T-helper 17 cell (primary cell): ENCODE data around the gene NAT9. TPM values are rescaled to one million over a fixed set of nuclear protein-coding genes. Genes with fewer than 3 reads are reported as not detected.

Source experiments
- ATAC-seq: fragments of 150-1000 bp; cut with Tn5 transposase; 2 replicates; pipeline ENCODE4 v1.10.0; 2021; ENCODE audit warnings: mild to moderate bottlenecking, moderate library complexity
- DNase-seq, 3 donors: peaks; one replicate each; pipeline versions ENCODE4 v3.0.0 to v3.0.0-alpha.2; 2020 to 2021
- H3K9me3 ChIP-seq: one replicate; pipeline ENCODE4 v1.7.0; 2013; ENCODE audit warnings: low read length, mild to moderate bottlenecking; ENCODE audit not compliant: control insufficient read depth, poor library complexity, severe bottlenecking
- H3K27ac Mint-ChIP-seq: one replicate; pipeline ENCODE4 v1.8.0; 2022; ENCODE audit warnings: mild to moderate bottlenecking, moderate library complexity, mixed read lengths
- H3K27me3 Mint-ChIP-seq: one replicate; pipeline ENCODE4 v1.8.0; 2022; ENCODE audit warnings: mixed read lengths
- H3K36me3 Mint-ChIP-seq: one replicate; pipeline ENCODE4 v1.8.0; 2022; ENCODE audit warnings: low read depth, mixed read lengths
- H3K4me1 Mint-ChIP-seq: one replicate; pipeline ENCODE4 v1.8.0; 2022; ENCODE audit warnings: mild to moderate bottlenecking, mixed read lengths
- H3K4me3 Mint-ChIP-seq: one replicate; pipeline ENCODE4 v1.8.0; 2022; ENCODE audit warnings: mild to moderate bottlenecking, moderate library complexity, mixed read lengths
- total RNA-seq, 4 donors: library from RNA in 2 of 4; stranded (reverse) in 2 of 4; gene quantifications; one replicate each; pipeline ENCODE4 v1.2.3 and lab custom pipeline; 2022 to 2026

NAT9 gene
- total RNA-seq, 2 donors from 2014 or later: 32.3 to 32.8 TPM

DNA sequence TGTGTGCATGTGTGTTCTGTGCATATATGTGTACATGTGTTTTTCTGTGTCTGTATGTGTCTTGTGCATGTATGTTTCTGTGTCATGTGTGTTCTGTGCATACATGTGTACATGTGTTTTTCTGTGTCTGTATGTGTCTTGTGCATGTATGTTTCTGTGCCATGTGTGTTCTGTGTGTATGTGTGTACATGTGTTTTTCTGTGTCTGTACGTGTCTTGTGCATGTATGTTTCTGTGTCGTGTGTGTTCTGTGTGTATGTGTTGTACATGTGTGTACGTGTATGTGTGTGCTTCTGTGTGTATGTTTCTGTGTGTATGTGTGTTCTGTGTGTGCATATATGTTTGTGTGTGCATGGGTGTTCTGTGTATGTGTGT lies 47.5 kb downstream of the NAT9 start:
- no peak for DNase-seq
- ATAC-seq: no peak
- no peak overlapping the region for H3K4me3 Mint-ChIP-seq
- no peak overlapping the region for H3K27ac Mint-ChIP-seq
- H3K9me3 ChIP-seq: no peaks in the 10 kb centered on the region
- H3K27me3 Mint-ChIP-seq: no peaks in the 10 kb centered on the region
- H3K4me1 Mint-ChIP-seq: peaks cover 15% of the 10 kb centered on the region
- no peaks in the 10 kb centered on the region for H3K36me3 Mint-ChIP-seq

DNA sequence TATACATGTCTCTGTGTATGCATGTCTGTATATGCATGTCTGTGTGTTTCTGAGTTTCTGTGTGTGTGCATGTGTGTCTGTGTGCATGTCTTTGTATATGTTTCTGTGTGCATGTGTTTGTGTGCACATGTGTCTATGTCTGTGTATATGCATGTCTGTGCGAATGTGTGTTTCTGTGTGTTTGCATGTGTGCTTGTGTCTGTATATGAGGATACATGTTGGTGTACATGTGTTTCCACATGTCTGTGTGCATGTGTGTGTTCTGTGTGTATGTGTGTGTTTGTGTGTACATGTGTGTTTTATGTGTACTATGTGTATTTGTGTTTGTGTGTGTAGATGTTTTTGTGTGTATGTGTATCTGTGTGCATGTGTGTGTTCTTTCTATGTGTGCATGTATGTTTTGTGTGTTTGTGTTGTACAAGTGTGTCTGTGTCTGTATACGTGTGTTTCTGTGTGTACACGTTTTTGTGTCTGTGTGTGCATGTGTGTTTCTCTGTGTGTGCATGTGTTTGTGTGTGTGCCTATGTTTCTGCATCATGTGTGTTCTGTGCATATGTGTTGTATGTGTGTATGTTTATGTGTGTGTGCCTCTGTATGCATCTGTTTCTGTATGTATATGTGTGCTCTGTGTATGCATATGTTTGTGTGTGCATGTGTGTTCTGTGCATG lies 48.0 kb downstream of the NAT9 start:
- Mint-ChIP-seq H3K4me1 (peaks cover 15% of the 10 kb centered on the region), H3K27me3 (no peaks in the 10 kb centered on the region), H3K4me3 (no peak overlapping the region), H3K36me3 (no peaks in the 10 kb centered on the region), H3K27ac (no peak overlapping the region)
- no peaks in the 10 kb centered on the region for H3K9me3 ChIP-seq
- ATAC-seq (no peak), DNase-seq (no peak)

GRCh38 chr17:74725111-74725510 lies 51.0 kb downstream of the NAT9 start:
- no peak for DNase-seq

DNA sequence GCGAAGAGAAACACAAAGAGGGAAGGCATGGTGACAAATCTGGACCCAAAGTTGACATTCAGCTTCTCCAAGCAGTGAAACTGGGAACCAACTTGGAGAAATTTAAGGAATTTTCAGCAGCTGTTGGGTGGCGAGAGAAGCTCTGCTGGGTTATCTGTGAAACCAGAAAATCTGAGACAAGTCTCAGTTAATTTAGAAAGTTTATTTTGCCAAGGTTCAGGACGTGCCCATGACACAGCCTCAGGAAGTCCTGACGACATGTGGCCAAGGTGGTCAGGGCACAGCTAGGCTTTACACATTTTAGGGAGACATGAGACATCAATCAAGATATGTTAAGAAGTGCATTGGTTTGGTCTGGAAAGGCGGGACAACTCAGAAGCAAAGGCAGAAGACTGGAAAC lies 52.3 kb downstream of the NAT9 start:
- Mint-ChIP-seq H3K27me3 (peaks cover 4% of the 10 kb centered on the region), H3K36me3 (no peaks in the 10 kb centered on the region), H3K4me3 (no peak overlapping the region), H3K4me1 (peaks cover 3% of the 10 kb centered on the region), H3K27ac (no peak overlapping the region)
- DNase-seq (no peak), ATAC-seq (no peak)
- no peaks in the 10 kb centered on the region for H3K9me3 ChIP-seq

More at GRCh38 chr17:74725111-74725510, 51.0 kb downstream of the NAT9 start:
- H3K4me3 Mint-ChIP-seq: no peak overlapping the region
- no peaks in the 10 kb centered on the region for H3K9me3 ChIP-seq
- H3K27me3 Mint-ChIP-seq: peaks cover 4% of the 10 kb centered on the region
- H3K36me3 Mint-ChIP-seq: no peaks in the 10 kb centered on the region
- no peak for ATAC-seq
- H3K27ac Mint-ChIP-seq: no peak overlapping the region
- H3K4me1 Mint-ChIP-seq: peaks cover 4% of the 10 kb centered on the region

- DNase-seq (no peak), ATAC-seq (no peak)
- no peak overlapping the region for H3K4me3 Mint-ChIP-seq
- H3K27ac Mint-ChIP-seq: no peak overlapping the region
- H3K9me3 ChIP-seq: no peaks in the 10 kb centered on the region
- H3K4me1 Mint-ChIP-seq: peaks cover 3% of the 10 kb centered on the region
- H3K36me3 Mint-ChIP-seq: no peaks in the 10 kb centered on the region
- peaks cover 4% of the 10 kb centered on the region for H3K27me3 Mint-ChIP-seq
Observed at GRCh38 chr17:74722782-74723181, 53.4 kb downstream of the NAT9 start.

Other genes starting within 250 kb of the NAT9 start
- gene CD300LB, start 244.9 kb downstream of the NAT9 start, total RNA-seq: 1 to 10 TPM in 1 of 2 donors, under 1 TPM in 1; 0.34 to 1.4 TPM
- 1 to 10 TPM in 1 of 2 donors, under 1 TPM in 1; 0.37 to 1.2 TPM for gene CD300C, start 230.2 kb downstream of the NAT9 start, total RNA-seq
- gene CD300H, start 208.8 kb downstream of the NAT9 start, total RNA-seq: not detected
- gene CD300LD, start 184.1 kb downstream of the NAT9 start, total RNA-seq: not detected
- gene CD300E, start 152.6 kb downstream of the NAT9 start, total RNA-seq: 1 to 10 TPM in 1 of 2 donors, under 1 TPM in 1; 0.81 to 5.7 TPM
- 1 to 10 TPM in 1 of 2 donors, under 1 TPM in 1; 0.29 to 1.9 TPM for gene CD300LF, start 63.4 kb downstream of the NAT9 start, total RNA-seq
- 10 to 100 TPM; 41.4 to 83.3 TPM for gene RAB37, start 39.1 kb downstream of the NAT9 start, total RNA-seq
- 100 to 1,000 TPM; 130 to 132 TPM for gene NHERF1, start 27.7 kb downstream of the NAT9 start, total RNA-seq
- not detected for gene GRIN2C, start 83.5 kb upstream of the NAT9 start, total RNA-seq
- 1 to 10 TPM; 4.5 to 8.7 TPM for gene FDXR, start 96.6 kb upstream of the NAT9 start, total RNA-seq
- gene FADS6, start 117.3 kb upstream of the NAT9 start, total RNA-seq: not detected
- not detected for gene USH1G, start 146.9 kb upstream of the NAT9 start, total RNA-seq
- gene OTOP2, start 147.9 kb upstream of the NAT9 start, total RNA-seq: not detected
- not detected for gene OTOP3, start 159.6 kb upstream of the NAT9 start, total RNA-seq
- 10 to 100 TPM; 10.6 to 14.9 TPM for gene HID1, start 196.4 kb upstream of the NAT9 start, total RNA-seq
- gene CDR2L, start 211.3 kb upstream of the NAT9 start, total RNA-seq: under 1 TPM in 1 of 2 donors, not detected in 1; 0.86 TPM
- 10 to 100 TPM; 13.7 to 19.1 TPM for gene MRPL58, start 236.3 kb upstream of the NAT9 start, total RNA-seq